ENCODE results near the gene SLC6A12.

SLC6A12 gene

GRCh38 chr12:168763-169525 is 45.0 kb downstream of the SLC6A12 start:
- FAIRE-seq (no peak), DNase-seq (ENCODE audit: insufficient read length, low spot score) (no peak)
- TF ChIP-seq CTCF (IDR thresholded peaks at IDR 0.05; ENCODE audit: insufficient read depth, missing control alignments) = no peak

- DNase-seq (ENCODE audit: insufficient read length, low spot score) = no peak
- FAIRE-seq = no peak
- TF ChIP-seq CTCF (IDR thresholded peaks at IDR 0.05; ENCODE audit: insufficient read depth, missing control alignments) = no peak
These were observed 45.9 kb downstream of the SLC6A12 start for GRCh38 chr12:167959-168600.

GRCh38 chr12:166425-167075 is 47.4 kb downstream of the SLC6A12 start:
- no peak for DNase-seq (ENCODE audit: insufficient read length, low spot score)
- FAIRE-seq = no peak

GRCh38 chr12:165862-166368 is 48.0 kb downstream of the SLC6A12 start:
- DNase-seq (ENCODE audit: insufficient read length, low spot score) (no peak), FAIRE-seq (no peak)
- no peak for TF ChIP-seq CTCF (IDR thresholded peaks at IDR 0.05; ENCODE audit: insufficient read depth, missing control alignments)

More at GRCh38 chr12:166425-167075, 47.4 kb downstream of the SLC6A12 start:
- TF ChIP-seq CTCF (IDR thresholded peaks at IDR 0.05; ENCODE audit: insufficient read depth, missing control alignments) = no peak

GRCh38 chr12:164207-164606 is 49.8 kb downstream of the SLC6A12 start:
- no peak for FAIRE-seq
- no peak for DNase-seq (ENCODE audit: insufficient read length, low spot score)
- no peak for TF ChIP-seq CTCF (IDR thresholded peaks at IDR 0.05; ENCODE audit: insufficient read depth, missing control alignments)

GRCh38 chr12:163406-163986 is 50.5 kb downstream of the SLC6A12 start:
- DNase-seq (ENCODE audit: insufficient read length, low spot score) (no peak), FAIRE-seq (no peak)
- no peak for TF ChIP-seq CTCF (IDR thresholded peaks at IDR 0.05; ENCODE audit: insufficient read depth, missing control alignments)
